Measurements from ENCODE around the gene MLLT11.

DNA sequence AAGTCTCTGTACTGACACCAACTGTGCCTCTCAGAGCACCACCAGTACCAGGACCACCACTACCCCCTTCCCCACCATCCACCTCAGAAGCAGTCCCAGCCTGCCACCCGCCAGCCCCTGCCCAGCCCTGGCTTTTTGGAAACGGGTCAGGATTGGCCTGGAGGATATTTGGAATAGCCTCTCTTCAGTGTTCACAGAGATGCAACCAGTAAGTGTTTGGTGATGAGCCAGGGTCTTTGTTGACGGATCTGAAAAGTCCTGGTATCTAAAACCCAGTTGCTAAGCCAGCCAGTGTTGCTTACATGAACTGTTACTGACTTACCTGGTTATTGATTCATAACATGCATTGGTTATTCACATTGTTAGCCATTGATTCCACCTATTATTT lies 11.6 kb upstream of the MLLT11 start:
- TF ChIP-seq, protein P1, sequence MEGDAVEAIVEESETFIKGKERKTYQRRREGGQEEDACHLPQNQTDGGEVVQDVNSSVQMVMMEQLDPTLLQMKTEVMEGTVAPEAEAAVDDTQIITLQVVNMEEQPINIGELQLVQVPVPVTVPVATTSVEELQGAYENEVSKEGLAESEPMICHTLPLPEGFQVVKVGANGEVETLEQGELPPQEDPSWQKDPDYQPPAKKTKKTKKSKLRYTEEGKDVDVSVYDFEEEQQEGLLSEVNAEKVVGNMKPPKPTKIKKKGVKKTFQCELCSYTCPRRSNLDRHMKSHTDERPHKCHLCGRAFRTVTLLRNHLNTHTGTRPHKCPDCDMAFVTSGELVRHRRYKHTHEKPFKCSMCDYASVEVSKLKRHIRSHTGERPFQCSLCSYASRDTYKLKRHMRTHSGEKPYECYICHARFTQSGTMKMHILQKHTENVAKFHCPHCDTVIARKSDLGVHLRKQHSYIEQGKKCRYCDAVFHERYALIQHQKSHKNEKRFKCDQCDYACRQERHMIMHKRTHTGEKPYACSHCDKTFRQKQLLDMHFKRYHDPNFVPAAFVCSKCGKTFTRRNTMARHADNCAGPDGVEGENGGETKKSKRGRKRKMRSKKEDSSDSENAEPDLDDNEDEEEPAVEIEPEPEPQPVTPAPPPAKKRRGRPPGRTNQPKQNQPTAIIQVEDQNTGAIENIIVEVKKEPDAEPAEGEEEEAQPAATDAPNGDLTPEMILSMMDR (IDR thresholded peaks at IDR 0.05): peak in 2 of 6 experiments; percentile 29 to 56
- TF ChIP-seq POLR2AphosphoS5 (IDR thresholded peaks at IDR 0.05): no peak

All from upper lobe of left lung (tissue), 4 donors.